Middle frontal gyrus (tissue), 1 donor: ENCODE data around the gene GAMT.

Source experiments
- DNase-seq: peaks from one replicate; pipeline ENCODE4 v3.0.0-alpha.2; 2015; ENCODE audit warnings: low spot score; ENCODE audit errors: extremely low spot score

Gene GAMT

GRCh38 chr19:1418951-1419738 is 17.8 kb upstream of the GAMT start:
- DNase-seq: no peak

DNA sequence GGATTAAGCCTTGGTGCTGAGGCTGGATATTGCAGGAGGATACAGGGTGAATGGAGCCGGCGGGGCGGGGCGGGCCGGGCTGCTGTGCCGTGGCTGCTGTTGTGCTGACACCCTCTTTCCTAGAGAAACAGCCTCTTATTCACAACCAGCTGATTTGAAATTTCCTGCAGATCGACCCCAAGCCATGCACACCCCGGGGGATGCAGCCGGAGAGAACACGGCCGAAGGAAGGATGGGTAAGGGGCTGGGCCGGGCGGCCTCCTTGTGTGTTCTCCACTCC is 17.1 kb upstream of the GAMT start:
- no peak for DNase-seq

DNA sequence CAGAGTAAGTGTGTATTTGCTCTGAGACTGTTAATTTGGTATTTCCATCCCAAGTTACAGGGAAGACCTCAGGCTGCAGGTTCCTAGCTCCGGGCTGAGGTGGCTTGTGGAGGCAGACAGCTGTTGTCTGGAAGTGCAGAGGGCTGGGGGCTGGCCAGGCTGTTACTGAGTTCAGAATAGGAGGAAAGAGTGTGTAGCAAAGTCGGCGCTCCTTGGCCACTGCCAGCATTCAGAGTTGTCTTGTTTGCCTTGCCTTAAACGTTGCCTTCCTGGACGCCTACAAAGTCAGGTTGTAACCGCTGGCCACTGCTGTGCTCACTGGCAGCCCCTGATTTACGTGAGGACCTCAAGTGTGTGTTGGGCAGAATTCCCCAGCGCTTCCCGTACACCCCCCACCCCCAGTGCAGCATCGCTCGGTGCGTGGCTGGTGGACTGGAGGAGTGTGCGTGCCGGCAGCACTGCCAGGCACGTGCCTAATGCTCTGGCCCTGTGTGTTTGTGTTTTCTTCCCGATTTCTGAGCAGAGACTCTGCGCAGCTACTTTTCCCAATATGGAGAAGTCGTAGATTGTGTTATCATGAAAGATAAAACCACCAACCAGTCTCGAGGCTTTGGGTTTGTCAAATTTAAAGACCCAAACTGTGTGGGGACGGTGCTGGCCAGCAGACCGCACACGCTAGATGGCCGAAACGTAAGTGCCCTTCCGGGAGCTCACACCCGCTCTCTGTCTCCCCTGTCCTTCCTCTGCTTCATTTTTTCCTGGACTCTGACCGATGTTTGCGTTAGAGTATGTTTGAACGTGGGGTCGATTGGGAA is 16.5 kb upstream of the GAMT start:
- no peak for DNase-seq

DNA sequence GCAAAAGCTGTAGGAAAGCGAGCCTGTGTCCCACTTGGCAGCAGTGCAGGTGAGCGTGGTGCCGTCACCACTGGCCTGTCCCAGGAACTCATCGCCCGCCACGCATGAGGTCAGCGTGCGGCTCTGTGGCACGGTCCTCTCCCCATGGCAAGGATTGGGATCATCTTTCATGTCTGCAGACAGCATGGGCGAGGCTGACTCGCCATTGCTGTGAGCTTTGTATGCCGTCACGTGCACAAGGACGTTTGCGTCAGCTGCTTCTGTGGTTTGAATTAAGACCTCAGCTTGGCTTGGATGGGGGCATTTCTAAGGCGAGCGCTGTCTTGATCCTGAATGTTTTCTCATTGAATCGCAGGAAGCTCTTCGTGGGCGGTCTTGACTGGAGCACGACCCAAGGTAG is 15.8 kb upstream of the GAMT start:
- no peak for DNase-seq

- no peak for DNase-seq
Observed at GRCh38 chr19:1416014-1416841, 14.9 kb upstream of the GAMT start.

- no peak for DNase-seq
Observed at GRCh38 chr19:1412995-1413800, 11.9 kb upstream of the GAMT start.

GRCh38 chr19:1412323-1412923 is 11.1 kb upstream of the GAMT start:
- DNase-seq: no peak

DNA sequence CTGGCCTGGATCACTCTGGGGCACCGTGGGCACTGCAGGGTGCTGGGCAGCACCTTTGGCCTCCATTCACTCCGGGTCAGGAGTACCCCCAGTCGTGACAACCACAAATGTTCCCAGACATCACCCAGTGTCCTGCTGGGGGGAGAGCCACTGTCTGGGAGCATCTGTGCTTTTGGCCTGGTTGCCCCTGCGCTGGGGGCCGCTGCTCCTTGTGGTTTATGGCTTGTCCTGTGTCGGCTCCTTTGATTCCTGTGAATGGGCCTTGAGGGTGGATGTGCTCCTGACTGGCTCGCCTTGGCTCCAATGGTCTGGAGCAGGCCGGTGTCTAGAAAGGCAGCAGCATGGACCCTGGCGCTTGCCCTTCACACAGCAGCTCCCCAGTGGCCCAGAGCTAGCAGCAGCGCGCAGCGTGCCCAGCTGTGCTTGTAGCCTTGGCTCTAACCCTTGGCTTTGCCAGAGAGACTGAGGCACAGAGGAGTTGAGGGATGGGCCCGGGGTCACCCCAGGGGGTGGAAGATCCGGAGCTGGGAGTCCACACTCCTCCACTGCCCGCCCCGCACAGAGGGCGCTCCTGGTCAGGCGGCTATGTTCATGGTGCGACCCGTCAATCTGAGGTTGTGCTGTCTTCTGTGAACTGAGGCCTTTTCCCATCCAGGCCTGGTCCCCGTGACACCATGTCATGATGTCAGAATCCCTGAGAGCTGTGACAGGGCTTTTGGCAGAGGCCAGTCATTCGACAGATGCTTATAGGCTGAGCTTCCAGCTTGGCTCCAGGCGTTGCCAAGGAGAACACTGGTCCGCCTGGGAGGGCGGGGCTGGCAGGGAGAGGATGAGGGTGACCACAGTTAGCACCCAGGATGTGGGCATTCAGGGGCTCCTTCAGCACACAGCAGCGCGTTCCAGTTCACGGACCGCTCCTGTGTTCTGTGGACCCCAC is 10.2 kb upstream of the GAMT start:
- DNase-seq: peak; percentile 87

DNA sequence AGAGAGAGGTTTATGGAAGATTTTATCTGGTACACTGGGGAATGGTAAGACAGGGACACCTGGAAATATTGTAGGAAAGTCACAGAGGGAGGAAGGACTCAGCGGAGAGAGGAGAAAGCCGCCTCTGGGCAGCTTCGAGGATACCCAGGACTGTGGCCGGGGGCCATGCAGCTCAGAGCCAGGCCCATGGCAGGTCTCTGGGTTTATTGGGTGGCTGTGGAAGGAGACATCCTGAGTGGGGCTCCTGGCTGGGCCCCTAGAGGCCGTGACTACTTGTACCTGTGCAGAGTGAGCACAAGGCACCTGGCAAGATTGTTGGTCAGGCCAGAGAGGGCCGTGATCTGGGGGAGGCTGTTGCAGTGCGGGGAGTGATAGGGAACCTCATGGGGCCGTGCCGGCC is 9.4 kb upstream of the GAMT start:
- no peak for DNase-seq

- DNase-seq: no peak
Observed at GRCh38 chr19:1410136-1410786, 8.9 kb upstream of the GAMT start.

DNA sequence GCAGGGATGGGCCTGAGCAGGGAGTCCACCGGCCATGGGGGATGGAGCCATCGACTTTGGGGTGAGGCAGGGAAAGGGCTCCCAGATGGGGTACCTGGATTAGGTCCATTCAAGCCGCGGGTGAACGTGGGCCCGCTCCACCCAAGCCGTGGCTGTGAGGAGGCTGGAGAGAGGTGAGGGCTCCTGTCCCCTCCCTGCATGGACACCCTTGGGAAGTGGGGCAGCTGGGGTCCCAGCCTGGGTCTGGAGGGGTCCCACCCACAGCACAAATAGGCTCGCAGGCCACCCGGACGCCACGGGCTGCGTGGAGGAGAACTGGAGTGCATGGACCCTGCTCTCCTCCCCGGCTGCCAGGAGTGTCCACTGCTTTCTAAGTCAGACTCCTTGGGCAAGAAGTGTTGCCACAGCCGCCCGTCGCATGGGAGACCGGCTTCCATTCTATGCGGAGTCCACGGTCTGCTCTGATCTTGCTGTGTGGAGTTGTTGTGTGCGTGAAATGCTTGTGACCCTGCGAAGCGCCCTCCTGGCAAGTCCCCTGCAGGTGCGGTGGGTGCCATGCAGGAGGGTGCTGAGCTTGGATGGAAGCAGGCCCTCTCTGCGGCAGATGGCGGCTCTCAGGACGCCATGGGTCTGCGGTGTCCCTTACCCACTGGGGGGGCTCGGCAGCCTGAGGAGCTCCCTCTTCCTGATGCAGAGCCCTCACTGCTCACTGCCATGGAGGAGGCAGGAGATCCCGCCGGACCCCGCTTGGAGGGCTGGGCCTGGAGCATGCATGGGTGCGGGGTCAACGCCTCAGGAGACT is 8.1 kb upstream of the GAMT start:
- no peak for DNase-seq

DNA sequence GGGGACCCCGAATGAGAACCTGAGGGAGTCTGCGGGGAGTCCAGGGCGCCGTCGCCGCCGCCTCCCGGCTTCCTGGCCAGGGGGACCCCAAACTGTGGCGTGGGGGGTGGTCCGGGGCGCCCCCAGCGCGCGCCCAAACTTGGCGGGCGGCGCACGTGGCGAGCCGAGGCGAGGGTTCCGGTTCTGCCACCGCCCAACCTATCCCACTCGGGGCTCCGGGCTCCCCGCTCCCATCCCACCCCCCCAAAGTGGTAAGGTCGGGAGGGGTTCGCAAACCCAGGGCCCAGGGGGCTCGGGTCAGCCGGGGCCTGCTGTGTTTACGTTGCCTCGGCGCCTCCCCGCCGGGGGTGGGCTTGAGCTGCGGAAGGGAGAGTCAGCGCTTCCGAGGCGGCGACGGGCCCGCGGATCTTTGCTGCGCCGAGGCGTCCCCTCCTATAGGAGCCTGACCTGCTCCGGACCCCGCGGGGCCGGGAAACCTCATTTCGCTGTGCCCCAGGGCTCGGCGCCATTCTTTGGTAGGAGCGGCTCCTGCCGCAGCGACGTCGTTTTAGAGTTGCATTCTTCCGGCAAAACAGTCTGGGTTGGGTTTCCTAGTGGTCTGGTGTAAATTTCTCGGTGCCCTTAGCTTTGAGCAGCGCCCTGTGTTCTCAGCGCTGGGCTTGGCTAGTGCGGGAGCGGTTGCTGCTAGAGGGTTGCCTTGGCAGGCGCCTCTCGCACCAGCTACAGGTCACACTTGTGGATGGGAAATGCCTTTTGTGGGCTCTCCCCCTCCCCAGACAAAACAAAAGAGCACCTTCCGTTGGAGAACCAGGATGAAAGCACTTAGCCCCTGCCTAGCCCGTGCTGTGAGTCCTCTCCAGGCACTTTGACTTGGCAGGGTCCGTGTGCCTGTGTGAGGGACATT is 7.2 kb upstream of the GAMT start:
- DNase-seq: no peak

DNA sequence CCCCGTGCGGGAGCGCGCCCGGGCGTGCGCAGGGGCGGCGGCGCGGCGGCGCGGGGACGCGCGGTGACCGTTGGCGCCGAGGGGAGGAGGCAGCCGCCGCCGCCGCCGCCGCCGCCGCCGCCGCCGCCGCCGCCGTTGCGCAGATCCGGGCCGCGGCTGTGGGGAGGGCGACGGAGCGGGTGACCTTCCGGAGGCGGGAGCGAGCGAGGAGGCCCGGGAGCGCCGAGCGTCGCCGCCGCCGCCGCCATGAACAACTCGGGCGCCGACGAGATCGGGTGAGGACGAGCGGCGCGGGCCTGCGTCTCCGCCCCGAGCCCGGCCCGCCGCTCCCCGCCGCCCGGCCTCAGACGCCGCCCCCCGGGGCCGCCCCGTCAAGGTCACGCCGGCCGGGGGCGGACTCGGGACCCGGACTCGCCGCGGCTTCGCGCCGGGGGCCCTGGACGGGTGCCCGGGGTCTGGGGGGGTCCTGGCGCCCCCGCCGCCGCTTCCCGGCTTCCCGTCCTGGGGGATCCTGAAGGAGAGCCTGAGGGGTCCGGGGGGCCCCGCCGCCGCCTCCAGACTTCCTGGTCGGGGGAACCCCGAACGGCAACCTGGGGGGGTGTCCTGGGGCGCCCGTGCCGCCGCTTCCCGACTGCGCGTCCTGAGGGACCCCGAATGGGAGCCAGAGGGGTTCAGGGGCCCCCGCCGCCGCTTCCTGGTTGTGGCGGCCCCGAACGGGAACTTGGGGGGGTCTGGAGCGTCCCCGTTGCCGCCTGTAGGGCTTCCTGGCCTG is 6.4 kb upstream of the GAMT start, which contains the start of gene DAZAP1:
Gene DAZAP1, plus strand, starts transcription at position 59 of the 772 bp plus-strand sequence. Its CDS starts 188 bp downstream, at position 247.
- no peak for DNase-seq

GRCh38 chr19:1406774-1407527 is 5.6 kb upstream of the GAMT start:
- DNase-seq: peak; percentile 96

DNA sequence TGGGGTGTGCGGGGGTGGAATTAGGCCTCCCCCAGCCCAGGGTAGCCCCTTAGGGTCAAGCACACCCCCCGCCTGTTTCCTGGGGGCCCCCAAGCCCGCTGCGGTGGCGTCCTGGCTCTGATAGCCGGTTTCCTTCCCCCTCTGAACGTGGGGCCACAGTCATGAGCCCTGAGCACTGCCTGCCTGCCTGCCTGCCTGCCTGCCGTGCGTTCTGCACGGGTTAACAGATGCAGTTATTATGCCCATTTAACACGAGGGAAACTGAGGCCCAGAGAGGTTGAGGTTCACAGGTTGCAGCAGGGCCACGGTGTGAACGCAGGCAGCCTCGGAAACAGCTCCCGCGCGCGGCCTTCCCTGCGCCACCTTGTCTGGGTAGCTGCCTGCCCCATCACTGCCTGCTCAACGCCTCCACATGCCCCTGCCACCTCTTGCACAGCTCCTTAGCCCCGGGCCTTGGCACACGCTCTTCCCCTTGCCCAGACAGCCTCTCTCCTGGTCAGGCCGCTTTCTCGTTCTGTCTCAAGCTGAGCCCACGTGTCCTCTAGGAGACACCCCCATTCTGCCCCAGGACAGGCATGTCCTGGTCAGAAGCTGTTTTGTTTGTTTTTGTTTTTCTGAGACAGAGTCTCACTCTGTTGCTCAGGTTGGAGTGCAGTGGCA is 1.2 kb upstream of the GAMT start:
- no peak for DNase-seq
